Astrocyte of the hippocampus (primary cell): Measurements from ENCODE around the gene UBXN7.
"Not testable (repeated sequence)": the region's sequence is repeated elsewhere in the genome, so short reads cannot be mapped to it uniquely, and the experiment has no call there.

Source experiments
- DNase-seq: peaks from one replicate; pipeline ENCODE4 v3.0.0; 2011; ENCODE audit warnings: low read depth, low spot score

Gene UBXN7

GRCh38 chr3:196357905-196358304 lies 74.3 kb downstream of the UBXN7 start:
- no peak for DNase-seq

GRCh38 chr3:196356556-196356955 lies 75.7 kb downstream of the UBXN7 start:
- DNase-seq = no peak

GRCh38 chr3:196355668-196356067 lies 76.6 kb downstream of the UBXN7 start:
- no peak for DNase-seq

GRCh38 chr3:196354132-196354531 lies 78.1 kb downstream of the UBXN7 start:
- no peak for DNase-seq

GRCh38 chr3:196351541-196351940 lies 80.7 kb downstream of the UBXN7 start:
- DNase-seq = no peak

- DNase-seq = no peak
Observed at GRCh38 chr3:196350067-196350466, 82.2 kb downstream of the UBXN7 start.

GRCh38 chr3:196348698-196349097 lies 83.5 kb downstream of the UBXN7 start:
- no peak for DNase-seq

- DNase-seq = no peak
Observed at GRCh38 chr3:196344663-196345062, 87.6 kb downstream of the UBXN7 start.

- not testable (repeated sequence) for DNase-seq
Observed at GRCh38 chr3:196343917-196344316, 88.3 kb downstream of the UBXN7 start.

- peak; percentile 40 for DNase-seq
Observed at GRCh38 chr3:196341137-196341536, 91.1 kb downstream of the UBXN7 start.

GRCh38 chr3:196340466-196340865 lies 91.8 kb downstream of the UBXN7 start:
- DNase-seq = no peak

GRCh38 chr3:196339493-196340254 lies 92.6 kb downstream of the UBXN7 start:
- peak; percentile 26 for DNase-seq

- no peak for DNase-seq
Observed at GRCh38 chr3:196339044-196339443, 93.2 kb downstream of the UBXN7 start.

- DNase-seq = peak; percentile 33
Observed at GRCh38 chr3:196336319-196337145, 95.7 kb downstream of the UBXN7 start.

- DNase-seq = no peak
Observed at GRCh38 chr3:196335503-196335948, 96.7 kb downstream of the UBXN7 start.

GRCh38 chr3:196334982-196335381 lies 97.2 kb downstream of the UBXN7 start:
- no peak for DNase-seq

GRCh38 chr3:196332168-196332567 lies 100.1 kb downstream of the UBXN7 start:
- DNase-seq = no peak

- DNase-seq = no peak
Observed at GRCh38 chr3:196327405-196327804, 104.8 kb downstream of the UBXN7 start.

- no peak for DNase-seq
Observed at GRCh38 chr3:196326936-196327335, 105.3 kb downstream of the UBXN7 start.

- no peak for DNase-seq
Observed at GRCh38 chr3:196323691-196324090, 108.5 kb downstream of the UBXN7 start.

- no peak for DNase-seq
Observed at GRCh38 chr3:196323016-196323415, 109.2 kb downstream of the UBXN7 start.

- no peak for DNase-seq
Observed at GRCh38 chr3:196321162-196321561, 111.1 kb downstream of the UBXN7 start.

GRCh38 chr3:196320137-196320536 lies 112.1 kb downstream of the UBXN7 start:
- DNase-seq = no peak
